SJCRH30 (cell line): Measurements from ENCODE around the gene TMEM59L. TPM values are rescaled to one million over a fixed set of nuclear protein-coding genes. Genes with fewer than 3 reads are reported as not detected.

Experiments used
- DNase-seq, 2 experiments: peaks; one replicate each; pipeline ENCODE4 v3.0.0-alpha.2; 2015 to 2020
- H3K27ac ChIP-seq: fragments of 250-450 bp; sonication (Bioruptor Pico); 2 replicates; pipeline ENCODE4 v1.5.1; 2020; ENCODE audit warnings: mild to moderate bottlenecking, moderate library complexity
- H3K27me3 ChIP-seq: fragments of 250-450 bp; sonication (Bioruptor Pico); 2 replicates; pipeline ENCODE4 v1.5.1; 2020; ENCODE audit warnings: mild to moderate bottlenecking, moderate library complexity
- H3K36me3 ChIP-seq: fragments of 250-450 bp; sonication (Bioruptor Pico); 2 replicates; pipeline ENCODE4 v1.5.1; 2020; ENCODE audit warnings: mild to moderate bottlenecking, moderate library complexity
- H3K4me1 ChIP-seq: fragments of 250-450 bp; sonication (Bioruptor Pico); 2 replicates; pipeline ENCODE4 v1.5.1; 2020; ENCODE audit warnings: mild to moderate bottlenecking, moderate library complexity
- H3K4me3 ChIP-seq: fragments of 250-450 bp; sonication (Bioruptor Pico); 2 replicates; pipeline ENCODE4 v1.5.1; 2020; ENCODE audit warnings: mild to moderate bottlenecking, moderate library complexity
- H3K9me3 ChIP-seq: fragments of 250-450 bp; sonication (Bioruptor Pico); replicated peaks from 2 replicates; pipeline ENCODE4 v1.5.1; 2020; ENCODE audit warnings: mild to moderate bottlenecking, moderate library complexity
- total RNA-seq: library from RNA; depleted of rRNA; stranded (reverse); fragments of >200 nt; shearing (Covaris generic); gene quantifications from 2 replicates; pipeline ENCODE4 v1.2.3, GENCODE V29; 2014; rRNA removed

TMEM59L gene
- total RNA-seq = 0.20 TPM in 1 of 2 replicates, not detected in the other

GRCh38 chr19:18612772-18613588 lies at the start of gene TMEM59L:
Gene TMEM59L (plus strand): TSS chr19:18612870. CDS start chr19:18612959, 89 bp downstream.
- peaks cover 69% of the 10 kb centered on the region for H3K27me3 ChIP-seq
- H3K9me3 ChIP-seq = no peaks in the 10 kb centered on the region
- peaks cover 17% of the 10 kb centered on the region for H3K4me1 ChIP-seq
- no peak within 1 kb of the TSS for H3K27ac ChIP-seq
- no peaks in the 10 kb centered on the region for H3K36me3 ChIP-seq
- no peak for DNase-seq
- peak within 1 kb of the TSS; percentile 34 for H3K4me3 ChIP-seq

- Histone ChIP-seq H3K27me3 (no peaks in the 10 kb centered on the region), H3K36me3 (peaks cover 19% of the 10 kb centered on the region), H3K27ac (no peak overlapping the region), H3K4me1 (no peaks in the 10 kb centered on the region), H3K4me3 (no peak overlapping the region), H3K9me3 (no peaks in the 10 kb centered on the region)
- DNase-seq = no peak
Observed at GRCh38 chr19:18566953-18567352, 45.7 kb upstream of the TMEM59L start.

- peaks cover 9% of the 10 kb centered on the region for H3K4me1 ChIP-seq
- peaks cover 26% of the 10 kb centered on the region for H3K36me3 ChIP-seq
- H3K27ac ChIP-seq = no peak overlapping the region
- no peaks in the 10 kb centered on the region for H3K27me3 ChIP-seq
- no peak overlapping the region for H3K4me3 ChIP-seq
- no peak for DNase-seq
- H3K9me3 ChIP-seq = no peaks in the 10 kb centered on the region
Observed at GRCh38 chr19:18568367-18568766, 44.3 kb upstream of the TMEM59L start.

- peak within 1 kb of the TSS; percentile 88 for H3K4me3 ChIP-seq
- peak within 1 kb of the TSS; percentile 68 for H3K27ac ChIP-seq
- DNase-seq = peak; percentile 98
- no peaks in the 10 kb centered on the region for H3K9me3 ChIP-seq
- H3K4me1 ChIP-seq = peaks cover 9% of the 10 kb centered on the region
- peaks cover 37% of the 10 kb centered on the region for H3K36me3 ChIP-seq
- H3K27me3 ChIP-seq = no peaks in the 10 kb centered on the region
Observed at GRCh38 chr19:18571564-18572344, 40.9 kb upstream of the TMEM59L start, which contains the start of gene UBA52. Gene UBA52 (plus strand): TSS chr19:18571857. CDS start chr19:18573301, 1,444 bp downstream.

- Histone ChIP-seq H3K27ac (no peak overlapping the region), H3K4me1 (peaks cover 9% of the 10 kb centered on the region), H3K4me3 (no peak overlapping the region), H3K27me3 (no peaks in the 10 kb centered on the region), H3K36me3 (peaks cover 38% of the 10 kb centered on the region), H3K9me3 (no peaks in the 10 kb centered on the region)
- DNase-seq = no peak
Observed at GRCh38 chr19:18574691-18575291, 37.9 kb upstream of the TMEM59L start.

GRCh38 chr19:18576383-18576782 lies 36.3 kb upstream of the TMEM59L start:
- Histone ChIP-seq H3K27me3 (no peaks in the 10 kb centered on the region), H3K4me1 (peaks cover 9% of the 10 kb centered on the region), H3K27ac (no peak overlapping the region)

GRCh38 chr19:18577365-18577914 lies 35.2 kb upstream of the TMEM59L start:
- DNase-seq = no peak
- Histone ChIP-seq H3K4me1 (peaks cover 9% of the 10 kb centered on the region), H3K36me3 (peaks cover 38% of the 10 kb centered on the region), H3K9me3 (no peaks in the 10 kb centered on the region), H3K4me3 (no peak overlapping the region), H3K27me3 (0 out of 2 replicates have a peak, but pooled peaks cover under 1% of the 10 kb centered on the region), H3K27ac (no peak overlapping the region)

More at GRCh38 chr19:18576383-18576782, 36.3 kb upstream of the TMEM59L start:
- no peaks in the 10 kb centered on the region for H3K9me3 ChIP-seq
- H3K36me3 ChIP-seq = peaks cover 38% of the 10 kb centered on the region
- no peak for DNase-seq
- H3K4me3 ChIP-seq = no peak overlapping the region

GRCh38 chr19:18580311-18580710 lies 32.4 kb upstream of the TMEM59L start:
- H3K4me1 ChIP-seq = no peaks in the 10 kb centered on the region
- no peaks in the 10 kb centered on the region for H3K9me3 ChIP-seq
- peaks cover 9% of the 10 kb centered on the region; the same call in 1 of the 2 replicates for H3K27me3 ChIP-seq
- no peak overlapping the region for H3K4me3 ChIP-seq
- peaks cover 13% of the 10 kb centered on the region for H3K36me3 ChIP-seq
- DNase-seq = no peak
- no peak overlapping the region for H3K27ac ChIP-seq

- 0 out of 2 replicates have a peak, but pooled peaks cover 3% of the 10 kb centered on the region for H3K4me1 ChIP-seq
- no peaks in the 10 kb centered on the region for H3K9me3 ChIP-seq
- H3K27ac ChIP-seq = no peak overlapping the region
- DNase-seq = no peak
- peaks cover 9% of the 10 kb centered on the region; the same call in 1 of the 2 replicates for H3K27me3 ChIP-seq
- H3K36me3 ChIP-seq = no peaks in the 10 kb centered on the region
- H3K4me3 ChIP-seq = no peak overlapping the region
Observed at GRCh38 chr19:18586306-18586705, 26.4 kb upstream of the TMEM59L start.

GRCh38 chr19:18587561-18587960 lies 25.1 kb upstream of the TMEM59L start:
- Histone ChIP-seq H3K9me3 (no peaks in the 10 kb centered on the region), H3K27me3 (peaks cover 8% of the 10 kb centered on the region; the same call in 1 of the 2 replicates), H3K4me1 (0 out of 2 replicates have a peak, but pooled peaks cover 3% of the 10 kb centered on the region), H3K27ac (no peak overlapping the region), H3K4me3 (no peak overlapping the region; the same call in 1 of the 2 replicates), H3K36me3 (no peaks in the 10 kb centered on the region)
- DNase-seq = no peak

GRCh38 chr19:18587962-18588610 lies 24.6 kb upstream of the TMEM59L start:
- 0 out of 2 replicates have a peak, but pooled peaks cover 3% of the 10 kb centered on the region for H3K4me1 ChIP-seq
- DNase-seq = no peak
- H3K36me3 ChIP-seq = no peaks in the 10 kb centered on the region
- H3K27me3 ChIP-seq = peaks cover 4% of the 10 kb centered on the region; the same call in 1 of the 2 replicates
- H3K9me3 ChIP-seq = no peaks in the 10 kb centered on the region
- peak overlapping the region; percentile 89 for H3K4me3 ChIP-seq
- peak overlapping the region; percentile 63 for H3K27ac ChIP-seq

GRCh38 chr19:18588611-18589379 lies 23.9 kb upstream of the TMEM59L start, which contains the start of gene REX1BD:
Gene REX1BD (plus strand): TSS chr19:18588798. CDS start chr19:18588802, 4 bp downstream.
- H3K9me3 ChIP-seq = no peaks in the 10 kb centered on the region
- no peaks in the 10 kb centered on the region for H3K36me3 ChIP-seq
- H3K27ac ChIP-seq = peak within 1 kb of the TSS; percentile 63
- H3K4me1 ChIP-seq = 0 out of 2 replicates have a peak, but pooled peaks cover 3% of the 10 kb centered on the region
- peak within 1 kb of the TSS; percentile 89 for H3K4me3 ChIP-seq
- no peaks in the 10 kb centered on the region for H3K27me3 ChIP-seq
- peak; percentile 88 to 90 for DNase-seq
